ENCODE results near the gene SMURF2.
"Not testable (repeated sequence)": the region's sequence is repeated elsewhere in the genome, so short reads cannot be mapped to it uniquely, and the experiment has no call there.

SMURF2 gene

DNA sequence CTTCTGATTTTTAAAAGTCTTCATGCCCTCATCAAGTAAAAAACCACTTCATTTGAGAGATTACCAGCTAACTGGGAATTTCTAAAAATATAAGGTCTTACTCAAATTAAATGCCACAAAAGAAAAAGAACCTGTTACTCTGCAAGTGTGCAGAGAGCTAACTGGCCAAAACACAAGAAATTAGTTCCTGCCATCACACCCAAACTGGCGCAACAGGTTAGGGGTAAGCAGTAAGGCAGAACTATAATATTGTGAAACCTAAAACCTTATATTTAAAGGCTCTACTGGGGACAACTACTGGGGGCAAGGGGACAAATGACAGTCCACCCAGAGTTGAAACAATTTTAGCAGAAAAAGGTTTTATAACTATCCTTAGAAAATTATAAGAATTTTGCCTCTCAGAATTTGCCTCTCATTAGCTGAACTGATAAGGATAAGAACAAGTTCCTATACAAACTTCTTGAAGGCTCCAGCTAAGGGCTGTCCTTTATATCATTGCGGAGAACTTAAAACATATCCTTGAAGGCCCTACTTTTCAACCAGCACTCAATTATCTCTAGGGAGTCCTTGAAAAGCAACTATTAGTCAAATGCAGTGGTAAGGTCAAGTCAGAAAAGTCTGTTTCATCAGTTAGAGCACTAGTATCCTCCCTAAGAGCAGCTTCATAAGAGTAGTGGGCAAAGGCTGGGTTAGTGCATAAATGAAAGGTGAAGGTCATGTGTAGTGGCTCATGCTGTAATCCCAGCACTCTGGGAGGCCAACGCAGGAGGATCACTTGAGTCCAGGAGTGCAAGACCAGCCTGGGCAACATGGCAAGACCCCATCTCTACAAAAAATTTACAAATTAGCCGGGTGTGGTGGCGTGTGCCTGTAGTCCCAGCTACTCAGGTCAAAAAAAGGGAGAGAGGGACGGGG is 31.5 kb downstream of the SMURF2 start:
- no peak for DNase-seq (ENCODE audit: low read depth)

DNA sequence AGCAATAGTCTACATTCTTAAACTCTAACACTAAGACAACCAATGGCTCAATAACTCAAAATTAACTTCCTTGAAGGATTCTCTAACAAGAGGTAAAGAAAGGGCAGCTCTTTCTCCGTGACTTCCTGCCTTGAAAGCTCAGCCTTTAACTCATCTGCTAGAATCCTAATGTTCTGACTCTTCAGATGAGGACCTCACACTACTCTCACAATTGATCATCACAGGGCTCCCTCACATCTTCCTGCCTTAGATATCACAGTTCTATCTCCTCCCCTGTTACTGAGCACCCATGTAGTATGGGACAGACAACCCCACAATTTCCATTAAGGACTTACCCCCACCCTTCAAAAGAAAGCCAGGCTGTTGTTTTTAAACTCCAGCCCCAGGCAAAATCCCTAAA is 33.5 kb downstream of the SMURF2 start:
- DNase-seq (ENCODE audit: low read depth) = no peak

DNA sequence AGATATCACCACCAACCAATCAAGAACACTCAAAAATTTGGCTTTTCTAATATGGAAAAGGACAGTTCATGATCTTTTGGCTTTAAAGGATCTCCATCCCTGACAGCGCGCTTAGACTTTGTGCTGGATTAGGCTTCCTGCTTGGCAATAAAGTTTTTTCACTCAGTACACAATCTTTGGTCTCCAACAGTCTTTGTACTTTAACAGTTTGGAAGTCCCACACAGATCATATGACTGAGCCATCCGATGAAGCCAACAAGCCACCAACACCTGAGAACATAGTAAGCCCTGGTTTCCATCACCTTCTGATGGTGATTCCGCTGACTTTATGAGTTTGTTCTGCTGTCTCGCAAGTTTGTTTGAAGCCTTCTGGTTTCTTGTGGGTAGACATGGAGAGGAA is 34.3 kb downstream of the SMURF2 start:
- DNase-seq (ENCODE audit: low read depth) = no peak

DNA sequence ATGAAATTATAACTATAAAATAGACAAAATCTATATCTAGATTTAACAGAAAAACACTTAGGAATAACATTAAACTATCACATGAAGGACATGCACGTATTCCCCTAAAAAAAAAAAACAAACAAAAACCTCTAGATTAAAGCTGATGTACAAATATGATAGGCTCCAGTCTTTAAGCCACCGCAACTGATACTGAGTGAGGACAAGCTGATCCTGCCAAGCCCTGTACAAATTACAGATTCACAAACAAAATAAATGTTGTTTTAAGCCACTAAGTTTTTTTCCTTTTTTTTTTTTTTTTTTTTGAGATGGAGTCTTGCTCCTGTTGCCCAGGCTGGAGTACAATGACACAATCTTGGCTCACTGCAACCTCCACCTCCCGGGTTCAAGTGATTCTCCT is 35.3 kb downstream of the SMURF2 start:
- DNase-seq (ENCODE audit: low read depth) = no peak

DNA sequence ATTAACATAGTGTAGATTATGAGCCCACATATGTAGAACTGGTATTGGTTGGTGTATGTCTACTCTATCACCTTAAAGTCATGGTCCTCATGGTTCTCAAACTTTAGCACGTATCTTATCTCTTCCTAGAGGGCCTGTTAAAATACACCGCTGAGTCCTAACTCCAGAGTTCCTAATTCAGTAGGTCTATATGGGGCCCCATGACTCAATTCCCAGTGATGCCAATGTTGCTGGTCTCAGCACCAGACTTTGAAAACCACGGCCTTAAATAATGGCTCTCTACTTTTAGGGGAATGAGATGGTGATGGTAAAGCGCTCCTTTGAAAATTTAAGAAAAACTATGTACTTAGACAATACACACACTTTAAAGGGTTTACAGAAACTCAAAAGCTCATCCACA is 36.6 kb downstream of the SMURF2 start:
- DNase-seq (ENCODE audit: low read depth) = no peak

DNA sequence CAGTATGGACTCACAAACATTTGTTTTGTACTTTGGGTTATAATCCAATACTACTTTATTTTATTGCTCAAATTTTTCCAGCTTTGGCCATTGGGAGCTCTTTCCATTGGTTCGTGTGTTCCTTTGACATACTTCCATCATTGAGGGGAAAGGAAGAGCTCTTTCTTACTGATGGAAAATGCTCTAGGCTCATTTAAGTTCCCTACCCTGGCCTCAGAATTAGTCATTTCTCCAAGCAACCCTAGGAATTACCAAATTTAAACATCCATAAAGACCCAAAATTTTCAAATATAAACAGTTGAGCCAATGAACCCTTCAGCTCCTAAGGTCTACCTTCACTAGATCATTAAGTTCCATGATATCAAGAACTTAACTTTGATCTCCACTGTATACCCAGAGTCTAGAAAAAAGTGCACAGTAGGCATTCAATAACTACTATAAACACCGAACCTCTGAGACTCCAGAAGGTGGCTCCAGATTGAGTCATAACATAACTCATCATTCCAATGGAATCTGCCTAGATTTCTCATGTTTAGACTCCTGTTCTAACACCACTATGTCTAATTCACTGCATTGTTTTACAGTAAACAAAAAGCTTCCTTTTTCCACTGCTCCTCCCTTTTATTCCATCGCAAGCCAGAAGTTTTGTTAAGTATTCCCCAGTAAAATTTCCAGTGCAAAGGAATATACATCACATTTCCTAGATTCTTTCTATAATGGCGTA is 39.0 kb downstream of the SMURF2 start:
- DNase-seq (ENCODE audit: low read depth) = no peak

DNA sequence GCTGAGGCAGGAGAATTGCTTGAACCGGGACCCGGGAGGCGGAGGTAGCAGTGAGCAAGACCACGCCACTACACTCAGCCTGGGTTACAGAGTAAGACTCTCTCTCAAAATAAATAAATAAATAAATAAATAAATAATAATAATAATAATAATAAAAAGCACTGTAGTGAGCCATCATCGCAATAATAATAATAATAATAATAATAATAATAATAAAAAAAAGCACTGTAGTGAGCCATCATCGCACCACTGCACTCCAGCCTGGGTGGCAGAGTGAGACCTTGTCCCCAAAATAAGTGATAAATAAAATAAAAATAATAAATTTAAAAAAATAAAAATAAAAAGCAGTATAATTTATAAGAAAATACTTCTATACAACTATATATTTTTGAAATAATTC is 40.3 kb downstream of the SMURF2 start:
- DNase-seq (ENCODE audit: low read depth) = no peak

DNA sequence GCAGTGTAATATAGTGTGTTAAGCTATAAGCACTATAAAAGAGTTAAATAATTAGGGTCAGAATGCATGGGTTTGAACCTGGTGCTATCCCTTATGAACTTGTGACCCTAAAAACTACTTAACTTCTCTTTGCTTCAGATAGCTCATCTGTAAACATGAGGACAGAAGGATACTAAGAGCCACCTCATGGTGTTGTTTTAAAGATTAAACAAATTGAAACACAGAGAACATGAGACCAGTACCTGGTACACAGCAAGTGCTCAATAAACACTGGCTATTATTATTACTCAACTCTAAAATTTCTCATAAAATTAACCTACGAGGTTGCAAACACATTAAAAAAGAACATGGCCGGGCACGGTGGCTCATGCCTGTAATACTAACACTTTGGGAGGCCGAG is 43.3 kb downstream of the SMURF2 start:
- no peak for DNase-seq (ENCODE audit: low read depth)

DNA sequence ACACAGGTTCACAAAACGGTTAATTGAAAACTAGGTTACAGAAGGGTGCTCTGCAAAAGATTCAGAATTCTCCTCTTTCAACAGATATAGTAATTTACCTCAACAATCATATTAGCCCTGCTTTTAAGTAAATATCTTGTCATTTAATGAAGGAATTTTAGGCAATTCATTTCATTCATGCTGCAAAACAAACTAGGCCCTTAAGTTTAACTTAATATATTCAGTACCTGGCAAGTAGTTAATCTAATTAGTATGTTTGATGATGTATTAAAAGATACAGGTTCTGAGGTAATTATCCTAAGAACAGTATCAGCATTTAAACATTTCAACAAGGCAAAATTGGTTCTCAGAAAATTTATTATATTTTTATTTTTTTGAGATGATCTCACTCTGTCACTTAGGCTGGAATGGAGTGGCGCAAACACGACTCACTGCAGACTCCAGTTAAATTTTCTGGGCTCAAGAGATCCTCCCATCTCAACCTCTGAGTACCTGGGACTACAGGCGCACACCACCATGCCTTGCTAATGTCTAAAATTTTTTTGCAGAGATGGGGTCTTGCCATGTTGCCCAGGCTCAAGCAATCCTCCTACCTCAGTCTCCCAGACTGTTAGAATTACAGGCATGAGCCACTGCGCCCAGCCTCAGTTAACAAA is 44.9 kb downstream of the SMURF2 start:
- DNase-seq (ENCODE audit: low read depth) = no peak

DNA sequence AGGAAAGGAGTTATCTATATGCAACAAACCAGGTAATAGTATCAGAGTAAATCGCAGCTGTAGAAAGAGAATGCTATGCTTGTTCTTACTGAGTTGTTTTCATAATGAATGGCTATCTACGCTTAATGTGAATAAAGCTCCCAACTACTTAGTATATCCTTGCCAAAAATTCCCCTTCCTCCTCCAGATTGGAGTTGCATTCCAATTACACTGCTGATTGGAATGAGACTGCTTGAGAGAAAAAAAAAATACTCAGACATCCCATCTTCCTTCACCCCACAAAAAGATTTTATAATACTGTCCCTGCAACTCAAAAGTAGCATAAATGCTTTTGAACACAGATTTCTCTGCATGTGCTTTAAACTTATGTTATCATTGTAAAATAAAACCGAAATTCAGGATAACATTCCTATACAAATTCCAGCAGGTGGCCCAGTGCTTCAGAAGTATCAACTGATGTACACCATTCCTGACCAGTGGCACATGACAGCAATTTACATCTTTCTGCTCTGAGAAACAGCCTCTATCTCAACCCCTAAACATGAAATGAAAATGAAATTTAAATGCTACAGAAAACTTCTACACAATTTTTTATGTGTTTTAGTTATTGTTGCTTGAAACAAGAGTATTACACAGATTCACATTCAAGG is 47.0 kb downstream of the SMURF2 start:
- no peak for DNase-seq (ENCODE audit: low read depth)

DNA sequence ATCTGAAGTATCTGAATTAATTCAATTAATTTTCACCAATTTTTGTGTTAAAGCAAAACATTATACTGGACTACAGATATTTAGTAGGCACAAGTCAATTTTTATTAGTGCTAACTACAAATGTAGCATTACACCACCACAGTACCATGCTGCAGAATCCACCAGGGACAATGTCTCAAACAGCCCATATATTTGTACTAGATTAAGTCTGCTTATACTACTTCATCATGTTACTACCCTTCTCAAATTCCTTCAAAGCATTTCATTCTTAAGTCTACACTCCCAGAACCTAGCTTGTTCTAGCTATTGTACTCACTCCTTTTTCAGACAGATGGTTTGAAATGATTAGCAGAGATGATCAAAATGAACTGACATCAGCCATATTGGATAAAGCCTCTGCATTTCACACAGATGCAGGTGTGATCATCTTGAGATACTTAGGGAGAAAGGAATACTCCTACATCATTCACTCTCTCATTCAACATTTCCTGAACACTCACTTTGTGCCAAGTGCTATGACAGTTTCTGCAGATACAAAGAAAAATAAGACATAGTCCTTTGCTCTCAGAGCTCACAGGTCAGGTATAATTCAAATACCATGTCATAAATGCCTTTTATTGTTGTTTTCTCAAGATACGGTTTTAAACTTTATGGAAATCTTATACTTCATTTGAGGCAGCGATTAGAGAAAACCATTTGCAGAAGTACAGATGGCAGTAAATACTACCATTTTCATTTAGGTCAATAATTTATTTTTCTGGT is 47.7 kb downstream of the SMURF2 start:
- no peak for DNase-seq (ENCODE audit: low read depth)

DNA sequence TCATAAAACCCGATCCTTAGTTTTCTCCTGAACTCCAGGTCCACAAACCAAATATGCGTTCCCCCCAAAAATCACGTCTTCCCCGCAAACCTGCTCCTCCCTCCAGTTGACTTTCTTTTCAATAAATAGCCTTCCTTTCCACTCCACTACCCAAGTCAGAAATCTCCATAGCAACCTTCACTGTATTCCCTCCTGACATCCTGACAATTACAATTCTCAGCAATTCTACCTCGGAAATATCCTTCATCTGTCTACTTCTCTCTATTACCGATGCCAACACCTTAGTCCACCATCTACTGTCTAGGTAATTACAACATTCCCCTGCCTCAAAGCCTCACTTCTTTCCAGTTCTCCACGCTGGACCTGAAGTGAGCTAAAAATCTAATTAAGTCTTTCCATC is 50.7 kb downstream of the SMURF2 start:
- DNase-seq (ENCODE audit: low read depth) = no peak

DNA sequence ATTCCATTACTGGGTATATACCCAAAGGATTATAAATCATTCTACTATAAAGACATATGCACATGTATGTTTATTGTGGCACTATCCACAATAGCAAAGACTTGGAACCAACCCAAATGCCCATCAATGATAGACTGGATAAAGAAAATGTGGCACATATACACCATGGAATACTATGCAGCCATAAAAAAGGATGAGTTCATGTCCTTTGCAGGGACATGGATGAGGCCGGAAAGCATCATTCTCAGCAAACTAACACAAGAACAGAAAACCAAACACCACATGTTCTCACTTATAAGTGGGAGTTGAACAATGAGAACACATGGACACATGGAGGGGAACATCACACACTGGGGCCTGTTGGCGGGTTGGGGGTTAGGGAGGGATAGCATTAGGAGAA is 51.9 kb downstream of the SMURF2 start:
- not testable (repeated sequence) for DNase-seq (ENCODE audit: low read depth)

DNA sequence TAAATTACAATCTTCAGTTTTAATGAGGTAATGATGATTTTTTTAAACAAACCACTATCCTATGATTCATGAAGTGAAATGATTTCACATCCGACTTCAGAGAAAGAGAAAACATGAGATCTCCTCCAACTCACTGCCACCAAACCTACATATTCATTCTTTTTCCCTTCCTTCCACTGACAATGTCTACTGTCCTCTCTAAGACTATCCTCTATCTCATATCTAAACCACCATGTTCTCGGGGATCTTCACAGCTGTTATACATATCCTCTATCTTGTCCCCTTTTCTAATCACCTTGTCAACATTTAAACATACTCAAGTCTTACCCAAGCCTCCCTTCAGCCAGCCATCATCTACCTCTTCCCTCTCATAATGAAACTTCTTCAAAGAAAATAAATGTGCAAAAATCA is 53.5 kb downstream of the SMURF2 start:
- no peak for DNase-seq (ENCODE audit: low read depth)

DNA sequence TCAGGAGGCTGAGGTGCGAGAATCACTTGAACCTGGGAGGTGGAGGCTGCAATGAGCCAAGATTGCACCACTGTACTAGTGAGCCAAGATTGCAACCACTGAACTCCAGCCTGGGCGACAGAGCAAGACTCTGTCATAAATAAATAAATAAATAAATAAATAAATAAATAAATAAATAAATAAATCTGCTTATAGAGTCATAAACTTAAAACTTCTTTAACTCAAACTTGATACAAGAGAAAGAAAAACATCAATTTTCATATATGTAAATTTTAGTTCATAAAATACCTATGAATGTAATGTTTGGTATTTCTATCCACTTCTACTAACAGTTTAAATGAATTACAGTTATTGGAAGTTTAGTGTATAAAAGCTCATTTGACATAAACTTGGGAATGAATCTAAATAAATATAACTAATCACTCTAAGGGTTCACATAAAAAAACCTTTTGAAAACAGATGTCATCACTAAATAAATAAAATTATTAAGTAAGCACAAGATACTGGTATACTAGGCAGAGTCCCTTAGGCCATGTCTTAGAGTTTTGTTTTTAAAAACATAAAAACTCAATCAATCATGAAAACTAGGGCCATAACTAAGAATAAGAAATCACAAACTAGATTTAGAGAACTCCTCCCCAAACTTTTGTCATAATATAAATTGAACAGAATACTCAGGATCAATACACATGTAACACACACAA is 54.1 kb downstream of the SMURF2 start:
- DNase-seq (ENCODE audit: low read depth) = no peak

DNA sequence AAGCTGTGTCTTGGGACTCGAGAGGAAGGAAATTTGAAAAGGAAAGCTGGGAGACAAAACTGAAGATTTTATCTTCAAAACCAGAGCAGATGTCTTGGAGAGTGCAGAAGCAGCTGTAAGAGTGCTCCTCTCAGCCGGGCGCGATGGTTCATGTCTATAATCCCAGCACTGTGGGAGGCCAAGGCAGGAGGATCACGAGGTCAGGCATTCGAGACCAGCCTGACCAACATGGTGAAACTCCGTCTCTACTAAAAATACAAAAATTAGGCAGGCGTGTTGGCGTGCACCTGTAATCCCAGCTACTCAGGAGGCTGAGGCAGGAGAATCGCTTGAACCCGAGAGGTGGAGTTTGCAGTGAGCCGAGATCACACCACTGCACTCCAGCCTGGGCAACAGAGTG is 57.6 kb downstream of the SMURF2 start:
- not testable (repeated sequence) for DNase-seq (ENCODE audit: low read depth)

DNA sequence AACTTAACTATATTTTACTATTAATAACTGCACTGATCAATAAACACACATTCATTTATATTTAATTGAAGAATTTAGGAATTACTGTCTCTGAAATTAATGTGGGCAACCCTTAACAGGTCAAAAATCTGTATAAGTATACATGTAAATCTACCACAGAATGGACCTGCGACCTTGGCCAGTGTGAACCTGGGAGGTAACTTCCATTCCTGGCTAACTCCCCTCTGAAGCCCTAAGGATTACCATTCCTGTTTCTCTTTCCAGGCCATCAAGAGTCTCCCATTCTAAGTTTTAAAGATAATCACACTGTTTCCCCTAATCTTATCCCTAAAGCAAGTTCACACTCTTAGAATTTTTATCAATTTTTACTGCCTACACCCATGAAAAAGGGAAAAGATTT is 58.1 kb downstream of the SMURF2 start:
- no peak for DNase-seq (ENCODE audit: low read depth)

DNA sequence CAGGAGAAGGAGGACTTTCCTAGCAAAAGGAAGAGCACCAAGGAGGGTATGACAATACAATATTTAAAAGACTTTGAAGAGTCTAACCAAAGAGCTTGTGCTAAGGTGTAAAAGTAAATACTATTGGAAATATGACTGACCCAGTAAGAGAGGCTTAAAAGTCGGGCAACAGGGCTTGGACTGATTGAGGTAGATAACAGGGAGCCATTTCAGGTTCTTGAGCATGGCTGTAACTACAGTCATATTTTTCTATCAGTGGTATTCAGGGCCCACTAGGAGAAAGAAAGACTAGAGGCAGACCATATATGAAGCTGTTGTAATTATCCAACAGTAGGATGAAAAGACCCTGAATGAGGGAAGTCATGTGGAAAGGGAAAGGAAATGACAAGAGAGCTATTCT is 62.3 kb downstream of the SMURF2 start:
- no peak for DNase-seq (ENCODE audit: low read depth)

DNA sequence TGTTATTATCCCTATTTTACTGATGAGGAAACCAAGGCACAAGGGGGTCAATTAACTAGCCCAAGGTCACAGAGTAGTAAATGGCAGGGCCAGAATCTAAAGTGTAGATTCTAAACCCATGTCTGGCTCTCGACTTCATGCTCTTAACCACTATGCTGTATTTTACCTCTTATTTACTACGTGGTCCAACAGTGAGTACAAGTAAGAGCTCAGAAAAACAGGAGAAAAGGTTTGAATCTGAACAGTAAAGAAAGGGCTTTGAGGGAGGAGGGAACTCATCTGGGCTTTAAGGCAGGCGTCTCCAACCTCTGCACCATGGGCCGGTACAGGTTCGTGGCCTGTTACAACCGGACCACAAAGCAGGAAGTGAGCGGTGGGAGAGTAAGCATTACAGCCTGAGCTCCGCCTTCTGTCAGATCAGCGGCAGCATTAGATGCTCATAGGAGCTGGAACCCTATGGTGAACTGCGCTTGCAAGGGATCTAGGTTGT is 62.9 kb downstream of the SMURF2 start:
- DNase-seq (ENCODE audit: low read depth) = peak; percentile 24

DNA sequence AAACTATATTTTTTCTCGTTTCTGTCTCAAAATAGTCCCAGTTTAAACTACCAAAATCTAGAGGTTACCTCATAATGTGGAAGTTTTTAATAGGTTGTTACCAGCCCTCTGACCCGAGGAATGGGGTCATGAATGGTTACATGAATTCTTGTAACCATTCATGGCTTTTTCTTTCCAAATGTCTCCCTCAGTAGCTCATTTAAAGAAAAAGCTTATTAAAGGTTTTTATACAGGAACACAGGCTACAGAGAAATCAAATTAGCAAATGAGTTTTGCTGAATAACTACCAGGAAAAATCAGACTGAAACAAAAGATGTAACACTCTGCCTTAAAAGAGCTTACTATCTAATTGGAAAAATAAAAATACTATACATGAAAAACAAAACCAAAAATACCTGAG is 63.4 kb downstream of the SMURF2 start:
- no peak for DNase-seq (ENCODE audit: low read depth)

DNA sequence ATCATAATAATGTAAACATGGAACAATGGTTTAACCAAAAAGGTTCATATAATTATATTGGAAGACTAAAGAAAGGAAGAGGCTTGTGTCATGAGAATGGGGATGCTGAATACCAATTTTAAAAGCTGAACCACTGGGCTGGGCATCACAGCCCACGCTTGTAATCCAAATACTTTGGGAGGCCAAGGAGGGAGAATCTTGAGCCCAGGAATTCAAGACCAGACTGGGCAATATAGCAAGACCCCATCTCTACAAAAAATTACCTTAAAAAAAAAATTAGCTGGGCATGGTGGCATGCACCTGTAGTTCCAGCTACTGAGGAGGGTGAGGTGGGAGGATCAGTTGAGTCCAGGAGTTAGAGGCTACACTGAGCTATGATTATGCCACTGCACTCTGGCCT is 65.1 kb downstream of the SMURF2 start:
- DNase-seq (ENCODE audit: low read depth) = no peak
